Coronary artery (tissue), 2 donors: ENCODE measurements around the gene ADAMTS2.

Source experiments
- DNase-seq: peaks from one replicate; pipeline ENCODE4 v3.0.0-alpha.2; 2017; ENCODE audit warnings: low spot score
- H3K27ac ChIP-seq, 2 donors: fragments of 200-600 bp; sonication (generic); one replicate each; pipeline ENCODE4 v1.5.1; 2016 to 2019
- H3K4me3 ChIP-seq: fragments of 200-600 bp; sonication (generic); 2 replicates; pipeline ENCODE4 v1.5.1; 2016; ENCODE audit warnings: mild to moderate bottlenecking, moderate library complexity
- TF ChIP-seq, protein P1 (sequence below): fragments of 200-600 bp; sonication (generic); IDR thresholded peaks from one replicate; pipeline ENCODE4 v1.5.1; 2019; ENCODE audit warnings: antibody characterized with exemption

Gene ADAMTS2

DNA sequence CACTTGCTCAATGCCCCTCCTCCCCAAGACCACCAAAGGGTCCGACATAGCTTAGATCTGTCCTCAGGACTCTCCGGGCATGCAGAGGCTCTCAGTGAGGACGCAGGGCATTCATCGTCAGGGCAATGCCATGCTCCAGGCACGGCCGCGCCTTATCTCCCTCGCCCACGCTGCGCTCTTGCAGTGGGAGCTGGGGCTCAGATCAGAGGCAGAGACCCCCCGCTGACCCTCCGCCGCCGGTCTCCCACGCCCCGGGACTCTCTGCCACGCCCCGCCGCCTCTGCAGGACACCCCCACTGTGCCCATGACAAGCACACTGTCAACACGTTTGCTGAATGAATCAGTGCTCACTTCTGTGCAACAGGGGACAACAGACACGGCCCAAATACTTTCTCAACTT lies 140.7 kb downstream of the ADAMTS2 start:
- TF ChIP-seq, protein P1, sequence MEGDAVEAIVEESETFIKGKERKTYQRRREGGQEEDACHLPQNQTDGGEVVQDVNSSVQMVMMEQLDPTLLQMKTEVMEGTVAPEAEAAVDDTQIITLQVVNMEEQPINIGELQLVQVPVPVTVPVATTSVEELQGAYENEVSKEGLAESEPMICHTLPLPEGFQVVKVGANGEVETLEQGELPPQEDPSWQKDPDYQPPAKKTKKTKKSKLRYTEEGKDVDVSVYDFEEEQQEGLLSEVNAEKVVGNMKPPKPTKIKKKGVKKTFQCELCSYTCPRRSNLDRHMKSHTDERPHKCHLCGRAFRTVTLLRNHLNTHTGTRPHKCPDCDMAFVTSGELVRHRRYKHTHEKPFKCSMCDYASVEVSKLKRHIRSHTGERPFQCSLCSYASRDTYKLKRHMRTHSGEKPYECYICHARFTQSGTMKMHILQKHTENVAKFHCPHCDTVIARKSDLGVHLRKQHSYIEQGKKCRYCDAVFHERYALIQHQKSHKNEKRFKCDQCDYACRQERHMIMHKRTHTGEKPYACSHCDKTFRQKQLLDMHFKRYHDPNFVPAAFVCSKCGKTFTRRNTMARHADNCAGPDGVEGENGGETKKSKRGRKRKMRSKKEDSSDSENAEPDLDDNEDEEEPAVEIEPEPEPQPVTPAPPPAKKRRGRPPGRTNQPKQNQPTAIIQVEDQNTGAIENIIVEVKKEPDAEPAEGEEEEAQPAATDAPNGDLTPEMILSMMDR = no peak
- no peak for DNase-seq
- no peak overlapping the region for H3K27ac ChIP-seq
- no peak overlapping the region for H3K4me3 ChIP-seq

DNA sequence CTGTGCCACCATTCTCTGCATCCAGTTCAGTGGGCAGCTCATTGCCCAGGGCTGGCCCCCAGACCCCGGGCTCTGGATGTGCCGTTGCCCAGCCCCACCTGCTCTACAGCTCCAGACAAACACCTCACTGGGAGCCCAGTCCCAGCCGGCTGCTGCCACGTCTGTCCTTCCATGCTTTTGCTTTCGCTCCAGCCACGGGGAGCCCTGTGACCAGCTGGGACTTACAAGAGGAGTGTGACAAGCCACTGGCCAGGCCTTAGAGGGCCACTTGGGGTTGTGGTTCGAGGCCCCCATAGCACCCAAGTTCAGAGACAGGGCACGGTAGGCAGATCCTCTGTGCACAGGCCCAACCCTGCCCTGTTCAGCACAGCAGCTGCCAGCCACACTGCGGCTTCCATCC lies 142.0 kb downstream of the ADAMTS2 start:
- H3K27ac ChIP-seq = no peak overlapping the region
- DNase-seq = no peak
- no peak overlapping the region for H3K4me3 ChIP-seq
- TF ChIP-seq, protein P1 = no peak

DNA sequence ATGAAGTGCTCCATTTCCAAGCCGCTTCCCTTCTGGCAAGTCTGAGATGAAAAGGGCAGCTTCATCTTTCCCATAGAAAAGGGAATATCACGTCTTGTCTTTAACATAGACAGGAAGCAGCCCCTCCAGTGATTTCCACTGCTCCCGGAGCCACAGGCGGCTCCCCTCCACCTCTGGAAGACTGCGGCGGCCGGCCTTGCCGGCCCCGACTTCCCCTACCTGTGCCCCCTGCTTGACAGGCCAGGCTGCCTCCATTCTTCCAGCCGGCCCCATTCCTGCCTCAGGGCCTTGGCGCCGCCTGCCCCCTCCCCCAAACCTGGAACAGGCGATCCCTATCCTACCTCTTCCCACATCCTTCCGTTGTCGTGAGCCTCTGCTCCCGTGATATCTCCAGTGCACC lies 143.3 kb downstream of the ADAMTS2 start:
- no peak for DNase-seq
- H3K27ac ChIP-seq = no peak overlapping the region
- no peak overlapping the region for H3K4me3 ChIP-seq
- TF ChIP-seq, protein P1 = no peak

DNA sequence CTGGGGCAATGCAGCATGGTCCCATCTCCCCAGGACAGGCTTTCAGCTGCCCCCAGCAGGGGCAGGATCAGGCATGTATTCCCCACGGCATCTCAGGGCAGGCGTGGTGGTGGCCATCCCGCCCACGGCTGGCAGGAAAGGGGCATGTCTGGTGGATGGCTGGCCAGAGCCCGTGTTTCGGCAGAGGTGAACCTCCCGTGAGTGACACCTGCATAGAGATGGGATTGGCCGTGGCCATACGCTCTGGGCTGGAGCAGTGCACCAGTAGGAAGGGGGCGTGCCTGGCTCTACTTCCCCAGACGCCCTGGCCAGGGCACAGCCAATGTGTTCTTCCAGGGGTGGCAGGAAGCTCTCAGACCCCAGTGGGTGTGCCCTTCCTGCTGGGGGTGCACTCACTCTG lies 146.0 kb downstream of the ADAMTS2 start:
- DNase-seq = no peak
- Histone ChIP-seq H3K4me3 (no peak overlapping the region), H3K27ac (no peak overlapping the region)
- TF ChIP-seq, protein P1 = no peak

DNA sequence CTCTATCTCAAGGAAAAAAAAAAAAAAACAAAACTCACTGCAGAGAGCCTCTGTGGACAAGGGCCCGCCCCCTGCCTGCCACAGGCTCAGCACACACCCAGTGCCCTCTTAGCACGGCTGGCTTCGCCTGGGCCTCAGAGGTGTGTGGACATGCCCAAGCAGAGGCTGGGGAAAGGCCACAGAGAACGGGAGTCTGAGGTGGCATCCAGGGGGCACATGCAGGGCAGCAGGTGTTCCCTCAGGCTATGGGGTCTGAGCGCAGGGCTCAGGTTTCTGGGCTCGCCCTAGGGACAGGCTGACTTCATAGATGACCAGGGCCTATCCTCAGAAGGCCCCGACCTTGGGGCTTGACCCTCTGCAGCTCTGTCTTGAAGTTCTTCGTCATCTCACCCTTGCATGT lies 146.4 kb downstream of the ADAMTS2 start:
- no peak for DNase-seq
- Histone ChIP-seq H3K27ac (no peak overlapping the region), H3K4me3 (no peak overlapping the region)
- TF ChIP-seq, protein P1 = no peak

DNA sequence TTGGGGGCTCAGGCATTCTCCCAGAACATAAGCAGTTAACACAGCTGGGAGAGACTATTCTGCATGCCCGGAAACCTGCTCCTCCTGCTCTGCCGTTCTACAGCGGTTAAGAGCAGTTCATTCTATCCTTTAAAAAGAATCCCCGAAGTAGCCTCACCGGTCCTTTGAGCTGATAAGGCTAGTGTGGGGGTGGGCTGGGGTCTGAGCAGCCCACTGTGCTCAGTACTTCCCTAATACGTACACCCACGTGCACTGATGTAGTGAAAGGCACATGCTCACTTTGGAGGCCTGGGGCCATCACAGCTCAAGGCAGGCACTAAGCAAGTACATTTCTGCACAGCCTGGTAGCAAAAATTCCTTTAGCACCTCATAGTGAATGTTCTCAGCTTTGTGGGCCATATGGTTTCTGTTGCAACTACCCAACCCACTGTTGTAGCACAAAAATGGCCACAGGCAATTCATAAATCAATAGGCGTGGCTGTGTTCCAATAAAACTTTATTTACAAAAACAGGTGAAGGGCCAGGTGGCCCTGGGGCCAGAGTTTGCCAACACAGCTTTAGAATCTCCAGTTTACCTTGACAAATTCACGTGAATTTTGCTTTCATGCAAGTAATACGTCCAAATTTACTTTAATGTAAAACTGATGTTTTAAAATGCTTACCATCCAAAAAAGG lies 148.7 kb downstream of the ADAMTS2 start:
- TF ChIP-seq, protein P1 = no peak
- no peak for DNase-seq
- Histone ChIP-seq H3K4me3 (no peak overlapping the region), H3K27ac (no peak overlapping the region)

DNA sequence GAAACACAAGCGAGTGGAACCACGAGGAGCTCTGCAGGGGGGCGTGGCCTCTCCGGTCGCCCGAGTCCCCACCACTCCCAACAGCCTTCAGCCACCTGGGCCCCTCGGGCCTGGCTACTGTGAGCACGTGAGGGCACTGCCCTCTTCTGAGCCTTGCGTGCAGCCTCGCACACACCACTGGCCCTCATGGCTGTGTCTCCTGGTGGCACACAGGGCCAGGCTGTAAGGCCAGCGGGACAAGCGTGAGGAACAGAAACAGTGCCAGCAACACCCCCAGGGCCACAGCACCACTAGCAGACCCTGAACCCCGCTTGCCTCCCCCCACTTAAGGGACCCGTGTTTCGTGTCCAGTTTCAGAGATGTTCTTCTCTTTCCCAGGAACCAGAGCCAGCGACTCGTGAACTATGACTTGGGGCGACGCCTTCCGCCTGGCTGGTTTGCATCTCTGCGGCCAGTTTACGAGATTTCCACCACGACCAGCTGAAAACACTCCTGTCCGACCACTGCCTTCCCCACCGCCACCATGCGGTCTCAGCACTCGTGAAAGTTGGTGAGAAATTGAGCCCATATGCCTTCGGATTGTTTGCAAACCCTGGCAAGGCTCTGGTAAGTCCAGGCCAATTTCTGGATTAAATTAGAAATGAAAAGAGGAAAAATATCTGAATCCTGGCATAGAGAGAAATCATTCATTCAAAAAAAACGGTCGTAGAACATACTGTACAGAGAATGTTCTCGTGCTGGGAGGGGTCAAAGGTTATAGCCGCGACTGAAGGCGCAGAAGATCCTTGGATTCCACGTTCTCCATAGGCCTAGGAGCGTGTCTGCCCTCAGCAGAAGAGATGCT lies 149.5 kb downstream of the ADAMTS2 start:
- H3K27ac ChIP-seq = no peak overlapping the region
- no peak for DNase-seq
- H3K4me3 ChIP-seq = no peak overlapping the region
- TF ChIP-seq, protein P1 = no peak
